BLaER1 (cell line): ENCODE results near the gene MGAT5B.

Experiments used
- H3K27ac ChIP-seq: shearing (Covaris generic); formaldehyde crosslinking; 2 replicates; pipeline ENCODE4 v1.8.1; 2022
- H3K27me3 ChIP-seq: shearing (Covaris generic); formaldehyde crosslinking; 2 replicates; pipeline ENCODE4 v1.8.1; 2022
- H3K36me3 ChIP-seq: shearing (Covaris generic); formaldehyde crosslinking; 2 replicates; pipeline ENCODE4 v1.8.1; 2022
- H3K4me1 ChIP-seq: shearing (Covaris generic); formaldehyde crosslinking; 2 replicates; pipeline ENCODE4 v1.8.1; 2022
- H3K4me2 ChIP-seq: shearing (Covaris generic); formaldehyde crosslinking; 2 replicates; pipeline ENCODE4 v1.8.1; 2022
- H3K4me3 ChIP-seq: shearing (Covaris generic); formaldehyde crosslinking; 2 replicates; pipeline ENCODE4 v1.8.1; 2022
- H3K9ac ChIP-seq: shearing (Covaris generic); formaldehyde crosslinking; 2 replicates; pipeline ENCODE4 v1.8.1; 2022
- H3K9me3 ChIP-seq: shearing (Covaris generic); formaldehyde crosslinking; 2 replicates; pipeline ENCODE4 v1.8.1; 2022
- H4K20me1 ChIP-seq: shearing (Covaris generic); formaldehyde crosslinking; 2 replicates; pipeline ENCODE4 v1.8.1; 2022
- Cebpa-rat ChIP-seq: shearing (Covaris generic); IDR thresholded peaks from 2 replicates; pipeline ENCODE4 v1.8.1; 2022

Gene MGAT5B

DNA sequence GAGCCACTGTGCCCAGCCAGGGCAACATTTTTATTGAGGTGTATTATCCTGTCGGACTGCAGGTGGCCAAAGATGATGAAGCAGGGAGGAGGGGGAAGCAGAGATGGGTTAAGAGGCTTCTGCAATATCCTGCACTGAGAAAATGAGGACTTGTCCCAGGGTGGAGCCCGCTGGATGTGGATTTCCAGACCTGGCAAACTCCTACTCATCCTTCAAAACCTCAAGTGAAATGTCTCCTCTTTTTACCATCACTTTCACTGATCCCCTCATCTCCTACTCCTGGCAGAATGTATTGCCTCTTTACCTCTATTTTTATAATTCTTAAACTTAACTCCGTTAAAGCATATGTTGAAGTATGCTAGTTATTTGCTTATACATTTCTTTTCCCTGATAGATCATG is 60.9 kb downstream of the MGAT5B start:
- H3K4me1 ChIP-seq: peaks cover 48% of the 10 kb centered on the region
- peaks cover 12% of the 10 kb centered on the region for H4K20me1 ChIP-seq
- H3K27me3 ChIP-seq: no peaks in the 10 kb centered on the region
- no peaks in the 10 kb centered on the region for H3K9me3 ChIP-seq
- no peak for TF ChIP-seq Cebpa-rat
- peaks cover 94% of the 10 kb centered on the region for H3K36me3 ChIP-seq
- H3K27ac ChIP-seq: peak overlapping the region; percentile 44; the same call in 1 of the 2 replicates
- no peak overlapping the region for H3K9ac ChIP-seq
- no peak overlapping the region for H3K4me3 ChIP-seq
- H3K4me2 ChIP-seq: peak overlapping the region; percentile 46

GRCh38 chr17:76929601-76930000 is 61.4 kb downstream of the MGAT5B start:
- Histone ChIP-seq H4K20me1 (peaks cover 8% of the 10 kb centered on the region), H3K27ac (peak overlapping the region; percentile 44; the same call in 1 of the 2 replicates), H3K9me3 (no peaks in the 10 kb centered on the region), H3K4me2 (peak overlapping the region; percentile 46), H3K9ac (peak overlapping the region; percentile 39; the same call in 1 of the 2 replicates), H3K36me3 (peaks cover 94% of the 10 kb centered on the region), H3K27me3 (no peaks in the 10 kb centered on the region), H3K4me1 (peaks cover 48% of the 10 kb centered on the region), H3K4me3 (no peak overlapping the region)
- no peak for TF ChIP-seq Cebpa-rat

DNA sequence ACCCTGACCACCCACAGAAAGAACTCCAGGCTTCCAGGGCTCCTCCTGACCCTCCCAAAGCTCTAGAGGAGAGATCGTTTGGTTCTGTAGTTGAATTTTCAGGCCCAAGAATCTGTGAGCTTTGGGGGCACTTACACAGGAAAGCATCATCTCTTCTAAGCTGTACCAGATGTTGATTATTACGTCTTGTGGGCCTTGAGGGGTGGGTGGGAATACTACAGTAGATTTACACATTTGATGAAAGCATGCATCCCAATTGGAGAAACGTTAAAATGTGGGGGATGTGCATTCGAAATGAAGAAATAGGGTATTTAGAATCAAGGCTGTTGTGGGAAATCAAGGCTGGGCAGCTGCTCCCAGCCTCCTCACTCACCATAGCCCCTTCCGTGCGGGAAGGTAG is 61.9 kb downstream of the MGAT5B start:
- no peak for TF ChIP-seq Cebpa-rat
- peaks cover 96% of the 10 kb centered on the region for H3K36me3 ChIP-seq
- no peak overlapping the region for H3K4me2 ChIP-seq
- peak overlapping the region; percentile 44; the same call in 1 of the 2 replicates for H3K27ac ChIP-seq
- no peaks in the 10 kb centered on the region for H3K9me3 ChIP-seq
- H4K20me1 ChIP-seq: peaks cover 5% of the 10 kb centered on the region
- no peaks in the 10 kb centered on the region for H3K27me3 ChIP-seq
- H3K9ac ChIP-seq: no peak overlapping the region
- peaks cover 50% of the 10 kb centered on the region for H3K4me1 ChIP-seq
- no peak overlapping the region for H3K4me3 ChIP-seq

- Histone ChIP-seq H3K27ac (no peak overlapping the region), H3K9ac (no peak overlapping the region), H3K4me3 (no peak overlapping the region), H4K20me1 (no peaks in the 10 kb centered on the region), H3K4me2 (no peak overlapping the region), H3K27me3 (no peaks in the 10 kb centered on the region), H3K4me1 (peaks cover 35% of the 10 kb centered on the region), H3K9me3 (no peaks in the 10 kb centered on the region), H3K36me3 (peaks cover 85% of the 10 kb centered on the region)
- no peak for TF ChIP-seq Cebpa-rat
Measured at GRCh38 chr17:76932402-76933333, 64.5 kb downstream of the MGAT5B start.

DNA sequence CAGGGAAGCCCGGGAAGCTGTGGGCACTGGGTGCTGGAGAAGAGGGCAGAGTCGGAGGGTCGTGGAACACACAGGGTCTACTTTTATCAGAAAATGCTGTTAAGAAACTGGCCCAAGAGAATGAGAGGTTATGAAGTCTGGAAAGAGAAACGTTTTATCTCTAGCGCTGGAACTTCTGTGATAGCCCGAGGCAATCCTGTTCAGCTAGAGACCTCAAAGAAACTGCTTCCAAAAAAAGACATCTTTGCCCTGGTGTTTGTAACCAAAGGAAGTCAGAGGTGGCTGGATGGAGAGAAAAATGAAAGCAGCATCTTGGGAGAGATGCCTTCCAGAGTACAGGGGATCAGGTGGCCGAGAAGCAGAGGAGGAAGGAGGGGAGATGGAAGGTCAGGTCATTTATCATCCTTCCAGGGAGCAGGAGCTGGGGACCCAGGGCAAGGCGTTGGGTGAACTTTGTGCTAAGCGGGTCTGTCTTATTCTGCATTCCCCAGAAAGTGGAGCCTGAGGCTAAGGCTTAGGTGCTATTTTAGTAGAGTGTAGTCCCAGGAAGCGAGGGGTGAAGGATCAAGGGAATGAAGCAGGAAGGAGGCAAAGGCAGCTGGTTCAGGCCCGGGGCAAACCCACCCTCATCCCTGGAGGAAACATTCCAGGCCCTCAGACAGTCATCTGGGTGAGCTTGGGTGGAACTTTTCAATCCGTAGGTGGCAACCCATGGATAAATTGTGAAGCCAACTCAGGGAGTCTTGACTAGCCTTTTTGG is 66.5 kb downstream of the MGAT5B start:
- 0 out of 2 replicates have a peak overlapping the region, but pooled peaks have one; percentile 31 for H3K9ac ChIP-seq
- no peaks in the 10 kb centered on the region for H3K27me3 ChIP-seq
- TF ChIP-seq Cebpa-rat: no peak
- H4K20me1 ChIP-seq: no peaks in the 10 kb centered on the region
- H3K4me2 ChIP-seq: peak overlapping the region; percentile 65
- peaks cover 23% of the 10 kb centered on the region for H3K4me1 ChIP-seq
- H3K27ac ChIP-seq: peak overlapping the region; percentile 41; the same call in 1 of the 2 replicates
- peaks cover 86% of the 10 kb centered on the region for H3K36me3 ChIP-seq
- H3K9me3 ChIP-seq: no peaks in the 10 kb centered on the region
- no peak overlapping the region for H3K4me3 ChIP-seq

GRCh38 chr17:76935331-76935730 is 67.1 kb downstream of the MGAT5B start:
- Histone ChIP-seq H3K9ac (no peak overlapping the region), H3K27me3 (no peaks in the 10 kb centered on the region), H3K4me1 (peaks cover 22% of the 10 kb centered on the region), H3K27ac (no peak overlapping the region), H3K9me3 (no peaks in the 10 kb centered on the region), H4K20me1 (0 out of 2 replicates have a peak, but pooled peaks cover 5% of the 10 kb centered on the region), H3K36me3 (peaks cover 87% of the 10 kb centered on the region), H3K4me3 (no peak overlapping the region), H3K4me2 (no peak overlapping the region)
- TF ChIP-seq Cebpa-rat: no peak

- H3K36me3 ChIP-seq: peaks cover 87% of the 10 kb centered on the region
- H3K27me3 ChIP-seq: no peaks in the 10 kb centered on the region
- H3K4me3 ChIP-seq: no peak overlapping the region
- no peak overlapping the region for H3K9ac ChIP-seq
- no peak overlapping the region for H3K27ac ChIP-seq
- H3K4me2 ChIP-seq: no peak overlapping the region
- peaks cover 22% of the 10 kb centered on the region for H3K4me1 ChIP-seq
- TF ChIP-seq Cebpa-rat: no peak
- H3K9me3 ChIP-seq: no peaks in the 10 kb centered on the region
- 0 out of 2 replicates have a peak, but pooled peaks cover 6% of the 10 kb centered on the region for H4K20me1 ChIP-seq
Measured at GRCh38 chr17:76937238-76937637, 69.0 kb downstream of the MGAT5B start.

DNA sequence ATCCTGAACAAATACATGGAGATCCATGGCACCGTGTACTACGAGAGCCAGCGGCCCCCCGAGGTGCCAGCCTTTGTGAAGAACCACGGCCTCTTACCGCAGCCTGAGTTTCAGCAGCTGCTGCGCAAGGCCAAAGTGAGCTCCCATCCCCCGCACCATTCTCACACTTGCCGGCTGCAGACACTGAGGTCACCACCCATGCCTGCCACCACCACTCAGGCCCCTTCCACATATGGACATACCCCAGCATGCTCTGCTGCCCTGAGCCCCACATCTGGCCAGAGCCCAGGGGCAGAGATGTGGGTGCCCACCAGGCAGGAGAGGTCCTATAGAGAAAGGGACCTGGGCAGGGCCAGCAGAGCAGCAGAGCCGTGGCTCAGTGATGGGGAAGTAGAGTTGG is 69.8 kb downstream of the MGAT5B start:
- Histone ChIP-seq H3K9ac (no peak overlapping the region), H3K4me2 (no peak overlapping the region), H4K20me1 (0 out of 2 replicates have a peak, but pooled peaks cover 6% of the 10 kb centered on the region), H3K4me3 (no peak overlapping the region), H3K27me3 (no peaks in the 10 kb centered on the region), H3K4me1 (peaks cover 22% of the 10 kb centered on the region), H3K36me3 (peaks cover 87% of the 10 kb centered on the region), H3K27ac (no peak overlapping the region), H3K9me3 (no peaks in the 10 kb centered on the region)
- TF ChIP-seq Cebpa-rat: no peak

DNA sequence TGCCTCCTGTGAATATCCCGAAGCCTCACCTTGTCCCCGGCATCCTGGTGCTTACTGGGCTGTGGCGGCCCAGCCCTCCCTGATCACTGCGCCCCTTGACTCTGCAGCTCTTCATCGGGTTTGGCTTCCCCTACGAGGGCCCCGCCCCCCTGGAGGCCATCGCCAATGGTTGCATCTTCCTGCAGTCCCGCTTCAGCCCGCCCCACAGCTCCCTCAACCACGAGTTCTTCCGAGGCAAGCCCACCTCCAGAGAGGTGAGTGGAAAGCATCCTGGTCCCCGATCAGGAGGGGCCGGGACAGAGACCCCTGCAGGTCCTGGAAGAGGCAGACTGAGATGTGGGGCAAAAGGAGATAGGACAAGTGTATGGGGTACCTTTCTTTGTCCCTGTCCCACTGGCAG is 72.1 kb downstream of the MGAT5B start:
- no peaks in the 10 kb centered on the region for H3K27me3 ChIP-seq
- no peak for TF ChIP-seq Cebpa-rat
- H3K9me3 ChIP-seq: no peaks in the 10 kb centered on the region
- no peak overlapping the region for H3K4me3 ChIP-seq
- no peaks in the 10 kb centered on the region for H3K4me1 ChIP-seq
- H3K4me2 ChIP-seq: no peak overlapping the region
- H4K20me1 ChIP-seq: 0 out of 2 replicates have a peak, but pooled peaks cover 6% of the 10 kb centered on the region
- peaks cover 81% of the 10 kb centered on the region for H3K36me3 ChIP-seq
- H3K9ac ChIP-seq: no peak overlapping the region
- no peak overlapping the region for H3K27ac ChIP-seq
